NCI-H526 treated with DMSO at 0.1 percent for 48 hours (cell line): Measurements from ENCODE around the gene PCF11.
A peak's percentile ranks its signal among the peaks of the same experiment; 100 is the strongest.

Source experiments
- DNase-seq: peaks from one replicate; lab custom pipeline; 2025; lab: John Stamatoyannopoulos, UW

PCF11 gene

GRCh38 chr11:83156144-83156995 is 561 bp upstream of the PCF11 start:
- DNase-seq, result peak; percentile 100

- peak; percentile 31 for DNase-seq
Observed at GRCh38 chr11:83157594-83158356, 844 bp downstream of the PCF11 start.

- peak; percentile 28 for DNase-seq
Observed at GRCh38 chr11:83158357-83158786, 1.4 kb downstream of the PCF11 start.

- no peak for DNase-seq
Observed at GRCh38 chr11:83158965-83159901, 2.3 kb downstream of the PCF11 start.

- peak; percentile 36 for DNase-seq
Observed at GRCh38 chr11:83159902-83160865, 3.3 kb downstream of the PCF11 start.

- no peak for DNase-seq
Observed at GRCh38 chr11:83161610-83162199, 4.8 kb downstream of the PCF11 start.

- no peak for DNase-seq
Observed at GRCh38 chr11:83162377-83162776, 5.4 kb downstream of the PCF11 start.

- DNase-seq, result no peak
Observed at GRCh38 chr11:83166193-83166866, 9.4 kb downstream of the PCF11 start.

GRCh38 chr11:83168756-83169155 is 11.8 kb downstream of the PCF11 start:
- no peak for DNase-seq

- no peak for DNase-seq
Observed at GRCh38 chr11:83170865-83171264, 13.9 kb downstream of the PCF11 start.

GRCh38 chr11:83172551-83172950 is 15.6 kb downstream of the PCF11 start:
- DNase-seq, result no peak

- no peak for DNase-seq
Observed at GRCh38 chr11:83174008-83174407, 17.1 kb downstream of the PCF11 start.

GRCh38 chr11:83175815-83176214 is 18.9 kb downstream of the PCF11 start:
- DNase-seq, result no peak

GRCh38 chr11:83181815-83182214 is 24.9 kb downstream of the PCF11 start:
- no peak for DNase-seq

- DNase-seq, result no peak
Observed at GRCh38 chr11:83185767-83186166, 28.8 kb downstream of the PCF11 start.

GRCh38 chr11:83187465-83187864 is 30.5 kb downstream of the PCF11 start:
- no peak for DNase-seq

GRCh38 chr11:83191491-83191890 is 34.6 kb downstream of the PCF11 start:
- no peak for DNase-seq

GRCh38 chr11:83191986-83192385 is 35.1 kb downstream of the PCF11 start:
- no peak for DNase-seq

- no peak for DNase-seq
Observed at GRCh38 chr11:83192606-83193245, 35.8 kb downstream of the PCF11 start.
